ENCODE results near the gene OR2Y1. TPM values are rescaled to one million over a fixed set of nuclear protein-coding genes. Genes with fewer than 3 reads are reported as not detected.

The OR2Y1 gene
- total RNA-seq, result not detected in 2 replicates

GRCh38 chr5:180739958-180740357, at the start of gene OR2Y1:
OR2Y1 (minus strand) TSS chr5:180740058; CDS start chr5:180740058, 0 bp downstream.

Other genes with a start within 250 kb of the OR2Y1 start
- 7.2 and 7.4 TPM in 2 replicates for gene CNOT6, start 245.7 kb downstream of the OR2Y1 start, total RNA-seq
- gene SCGB3A1, start 148.6 kb downstream of the OR2Y1 start, total RNA-seq, result not detected in 2 replicates
- gene FLT4, start 90.5 kb downstream of the OR2Y1 start, total RNA-seq, result 0.12 and 1.8 TPM in 2 replicates
- 145 and 214 TPM in 2 replicates for gene MGAT1, start 62.7 kb upstream of the OR2Y1 start, total RNA-seq
- 7.9 and 21.6 TPM in 2 replicates for gene ZFP62, start 121.2 kb upstream of the OR2Y1 start, total RNA-seq
- 1.2 TPM in 1 of 2 replicates, not detected in the other for gene BTNL8, start 159.1 kb upstream of the OR2Y1 start, total RNA-seq
- not detected in 2 replicates for gene BTNL3, start 248.8 kb upstream of the OR2Y1 start, total RNA-seq